HEK293 (cell line): Measurements from ENCODE around the gene ZNF432.
A peak's percentile ranks its signal among the peaks of the same experiment; 100 is the strongest.

Experiments
- EGR2 ChIP-seq: fragments of 450-650 bp; formaldehyde crosslinking; IDR thresholded peaks from 2 replicates; pipeline ENCODE4 v1.5.1; 2016; ENCODE audit warnings: low read depth, missing biosample characterization, missing genetic modification characterization
- HIC1 ChIP-seq: fragments of 450-650 bp; formaldehyde crosslinking; IDR thresholded peaks from 2 replicates; pipeline ENCODE4 v1.5.1; 2016; ENCODE audit warnings: missing biosample characterization, missing genetic modification characterization
- KLF1 ChIP-seq: fragments of 450-650 bp; formaldehyde crosslinking; IDR thresholded peaks from 2 replicates; pipeline ENCODE4 v1.5.1; 2016; ENCODE audit warnings: missing biosample characterization, missing genetic modification characterization
- KLF10 ChIP-seq: fragments of 450-650 bp; IDR thresholded peaks from 2 replicates; pipeline ENCODE4 v1.5.1; 2018; ENCODE audit warnings: missing biosample characterization, mild to moderate bottlenecking, missing genetic modification characterization
- KLF8 ChIP-seq: fragments of 450-650 bp; formaldehyde crosslinking; IDR thresholded peaks from 2 replicates; pipeline ENCODE4 v1.5.1; 2016; ENCODE audit warnings: missing biosample characterization, missing genetic modification characterization
- KLF9 ChIP-seq: fragments of 450-650 bp; formaldehyde crosslinking; IDR thresholded peaks from 2 replicates; pipeline ENCODE4 v1.5.1; 2016; ENCODE audit warnings: missing biosample characterization, missing genetic modification characterization, low read depth
- PATZ1 ChIP-seq: fragments of 450-650 bp; formaldehyde crosslinking; IDR thresholded peaks from 2 replicates; pipeline ENCODE4 v1.5.1; 2016; ENCODE audit warnings: missing biosample characterization, missing genetic modification characterization
- SP2 ChIP-seq: fragments of 450-650 bp; formaldehyde crosslinking; IDR thresholded peaks from 2 replicates; pipeline ENCODE4 v1.5.1; 2016; ENCODE audit warnings: missing biosample characterization, missing genetic modification characterization
- SP3 ChIP-seq: fragments of 450-650 bp; formaldehyde crosslinking; IDR thresholded peaks from 2 replicates; pipeline ENCODE4 v1.5.1; 2016; ENCODE audit warnings: missing biosample characterization, missing genetic modification characterization
- SP7 ChIP-seq: fragments of 450-650 bp; formaldehyde crosslinking; IDR thresholded peaks from 2 replicates; pipeline ENCODE4 v1.5.1; 2016; ENCODE audit warnings: missing biosample characterization, missing genetic modification characterization
- ZBTB17 ChIP-seq: fragments of 450-650 bp; formaldehyde crosslinking; IDR thresholded peaks from 2 replicates; pipeline ENCODE4 v1.5.1; 2016; ENCODE audit warnings: missing biosample characterization, missing genetic modification characterization
- ZNF146 ChIP-seq: fragments of 450-650 bp; formaldehyde crosslinking; IDR thresholded peaks from 2 replicates; pipeline ENCODE4 v1.5.1; 2016; ENCODE audit warnings: missing biosample characterization, missing genetic modification characterization
- ZNF335 ChIP-seq: fragments of 450-650 bp; formaldehyde crosslinking; conservative IDR thresholded peaks from 2 replicates; pipeline ENCODE4 v1.5.1; 2016; ENCODE audit warnings: missing biosample characterization, missing genetic modification characterization
- ZNF341 ChIP-seq: fragments of 450-650 bp; formaldehyde crosslinking; IDR thresholded peaks from 2 replicates; pipeline ENCODE4; 2016; ENCODE audit warnings: low read depth, missing biosample characterization, missing genetic modification characterization
- ZNF350 ChIP-seq: fragments of 450-650 bp; formaldehyde crosslinking; IDR thresholded peaks from 2 replicates; pipeline ENCODE4 v1.5.0; 2017; ENCODE audit warnings: missing biosample characterization, mild to moderate bottlenecking, missing genetic modification characterization
- ZNF394 ChIP-seq: fragments of 450-650 bp; formaldehyde crosslinking; IDR thresholded peaks from 2 replicates; pipeline ENCODE4 v1.5.1; 2016; ENCODE audit warnings: missing biosample characterization, missing genetic modification characterization, mild to moderate bottlenecking, moderate library complexity, borderline replicate concordance
- ZNF423 ChIP-seq: fragments of 450-650 bp; formaldehyde crosslinking; IDR thresholded peaks from 2 replicates; pipeline ENCODE4 v1.5.1; 2016; ENCODE audit warnings: missing biosample characterization, missing genetic modification characterization
- ZNF518A ChIP-seq: fragments of 450-650 bp; formaldehyde crosslinking; conservative IDR thresholded peaks from 2 replicates; pipeline ENCODE4 v1.5.1; 2016; ENCODE audit warnings: low read depth, missing biosample characterization, missing genetic modification characterization
- ZNF692 ChIP-seq: fragments of 450-650 bp; formaldehyde crosslinking; IDR thresholded peaks from 2 replicates; pipeline ENCODE4 v1.5.1; 2016; ENCODE audit warnings: missing biosample characterization, missing genetic modification characterization
- TF ChIP-seq, protein P1 (sequence below): fragments of 450-650 bp; formaldehyde crosslinking; IDR thresholded peaks from 2 replicates; pipeline ENCODE4 v1.5.1; 2017; ENCODE audit warnings: missing biosample characterization, mild to moderate bottlenecking, missing genetic modification characterization, moderate library complexity
- TF ChIP-seq, protein P2 (sequence below): fragments of 450-650 bp; formaldehyde crosslinking; conservative IDR thresholded peaks from 2 replicates; pipeline ENCODE4 v1.5.1; 2016; ENCODE audit warnings: low read depth, missing biosample characterization, missing genetic modification characterization

ZNF432 gene

GRCh38 chr19:52095172-52096014 is 46.8 kb upstream of the ZNF432 start, which contains the start of gene ZNF841 (continued):
- TF ChIP-seq ZNF518A (tag by site-specific recombination) (peak; percentile 96), ZNF423 (tag by site-specific recombination) (no peak), SP2 (tag by site-specific recombination) (peak; percentile 92), ZNF341 (tag by site-specific recombination) (peak; percentile 60), PATZ1 (tag by site-specific recombination) (0 out of 2 replicates have a peak, but pooled peaks have one; percentile 36), KLF8 (tag by site-specific recombination) (peak; percentile 97), ZNF394 (tag by site-specific recombination) (no peak), ZNF350 (tag by site-specific recombination) (0 out of 2 replicates have a peak, but pooled peaks have one; percentile 45), ZNF335 (tag by site-specific recombination) (peak; percentile 48; the same call in 1 of the 2 replicates), KLF10 (tag by site-specific recombination) (peak; percentile 78; the same call in 1 of the 2 replicates), EGR2 (peak; percentile 25; the same call in 1 of the 2 replicates), SP3 (peak; percentile 98), HIC1 (tag by site-specific recombination) (no peak), KLF9 (tag by site-specific recombination) (peak; percentile 90), ZNF692 (tag by site-specific recombination) (0 out of 2 replicates have a peak, but pooled peaks have one; percentile 13), ZNF146 (no peak), ZBTB17 (tag by site-specific recombination) (peak; percentile 39), KLF1 (tag by site-specific recombination) (peak; percentile 91), SP7 (0 out of 2 replicates have a peak, but pooled peaks have one; percentile 22)
- TF ChIP-seq, protein P1, sequence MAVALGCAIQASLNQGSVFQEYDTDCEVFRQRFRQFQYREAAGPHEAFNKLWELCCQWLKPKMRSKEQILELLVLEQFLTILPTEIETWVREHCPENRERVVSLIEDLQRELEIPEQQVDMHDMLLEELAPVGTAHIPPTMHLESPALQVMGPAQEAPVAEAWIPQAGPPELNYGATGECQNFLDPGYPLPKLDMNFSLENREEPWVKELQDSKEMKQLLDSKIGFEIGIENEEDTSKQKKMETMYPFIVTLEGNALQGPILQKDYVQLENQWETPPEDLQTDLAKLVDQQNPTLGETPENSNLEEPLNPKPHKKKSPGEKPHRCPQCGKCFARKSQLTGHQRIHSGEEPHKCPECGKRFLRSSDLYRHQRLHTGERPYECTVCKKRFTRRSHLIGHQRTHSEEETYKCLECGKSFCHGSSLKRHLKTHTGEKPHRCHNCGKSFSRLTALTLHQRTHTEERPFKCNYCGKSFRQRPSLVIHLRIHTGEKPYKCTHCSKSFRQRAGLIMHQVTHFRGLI (tag by site-specific recombination), result peak; percentile 18; the same call in 1 of the 2 replicates
- TF ChIP-seq, protein P2, sequence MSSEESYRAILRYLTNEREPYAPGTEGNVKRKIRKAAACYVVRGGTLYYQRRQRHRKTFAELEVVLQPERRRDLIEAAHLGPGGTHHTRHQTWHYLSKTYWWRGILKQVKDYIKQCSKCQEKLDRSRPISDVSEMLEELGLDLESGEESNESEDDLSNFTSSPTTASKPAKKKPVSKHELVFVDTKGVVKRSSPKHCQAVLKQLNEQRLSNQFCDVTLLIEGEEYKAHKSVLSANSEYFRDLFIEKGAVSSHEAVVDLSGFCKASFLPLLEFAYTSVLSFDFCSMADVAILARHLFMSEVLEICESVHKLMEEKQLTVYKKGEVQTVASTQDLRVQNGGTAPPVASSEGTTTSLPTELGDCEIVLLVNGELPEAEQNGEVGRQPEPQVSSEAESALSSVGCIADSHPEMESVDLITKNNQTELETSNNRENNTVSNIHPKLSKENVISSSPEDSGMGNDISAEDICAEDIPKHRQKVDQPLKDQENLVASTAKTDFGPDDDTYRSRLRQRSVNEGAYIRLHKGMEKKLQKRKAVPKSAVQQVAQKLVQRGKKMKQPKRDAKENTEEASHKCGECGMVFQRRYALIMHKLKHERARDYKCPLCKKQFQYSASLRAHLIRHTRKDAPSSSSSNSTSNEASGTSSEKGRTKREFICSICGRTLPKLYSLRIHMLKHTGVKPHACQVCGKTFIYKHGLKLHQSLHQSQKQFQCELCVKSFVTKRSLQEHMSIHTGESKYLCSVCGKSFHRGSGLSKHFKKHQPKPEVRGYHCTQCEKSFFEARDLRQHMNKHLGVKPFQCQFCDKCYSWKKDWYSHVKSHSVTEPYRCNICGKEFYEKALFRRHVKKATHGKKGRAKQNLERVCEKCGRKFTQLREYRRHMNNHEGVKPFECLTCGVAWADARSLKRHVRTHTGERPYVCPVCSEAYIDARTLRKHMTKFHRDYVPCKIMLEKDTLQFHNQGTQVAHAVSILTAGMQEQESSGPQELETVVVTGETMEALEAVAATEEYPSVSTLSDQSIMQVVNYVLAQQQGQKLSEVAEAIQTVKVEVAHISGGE, result peak; percentile 96
